HuH-7.5 (cell line): ENCODE data around the gene UBE2H.
A peak's percentile ranks its signal among the peaks of the same experiment; 100 is the strongest.

Experiments used
- DNase-seq: peaks from one replicate; pipeline ENCODE4 v3.0.0; 2011; ENCODE audit warnings: low spot score

UBE2H gene

GRCh38 chr7:129950191-129950932, 2.4 kb downstream of the UBE2H start:
- DNase-seq, result no peak

GRCh38 chr7:129949292-129950133, 3.2 kb downstream of the UBE2H start:
- DNase-seq, result no peak

- peak; percentile 89 for DNase-seq
Observed at GRCh38 chr7:129948877-129949291, 3.9 kb downstream of the UBE2H start.

- no peak for DNase-seq
Observed at GRCh38 chr7:129948338-129948737, 4.4 kb downstream of the UBE2H start.

GRCh38 chr7:129947701-129948100, 5.1 kb downstream of the UBE2H start:
- DNase-seq, result no peak

GRCh38 chr7:129947049-129947448, 5.7 kb downstream of the UBE2H start:
- DNase-seq, result no peak

GRCh38 chr7:129946282-129946681, 6.5 kb downstream of the UBE2H start:
- DNase-seq, result no peak

GRCh38 chr7:129943352-129943751, 9.4 kb downstream of the UBE2H start:
- DNase-seq, result no peak

GRCh38 chr7:129940329-129940728, 12.4 kb downstream of the UBE2H start:
- no peak for DNase-seq

GRCh38 chr7:129939881-129940280, 12.9 kb downstream of the UBE2H start:
- no peak for DNase-seq

- no peak for DNase-seq
Observed at GRCh38 chr7:129933627-129934026, 19.1 kb downstream of the UBE2H start.

GRCh38 chr7:129926618-129927017, 26.1 kb downstream of the UBE2H start:
- no peak for DNase-seq

- no peak for DNase-seq
Observed at GRCh38 chr7:129925416-129926002, 27.3 kb downstream of the UBE2H start.

GRCh38 chr7:129924602-129925001, 28.2 kb downstream of the UBE2H start:
- no peak for DNase-seq

GRCh38 chr7:129923709-129924108, 29.1 kb downstream of the UBE2H start:
- no peak for DNase-seq

GRCh38 chr7:129919492-129919891, 33.3 kb downstream of the UBE2H start:
- DNase-seq, result no peak

GRCh38 chr7:129918922-129919321, 33.8 kb downstream of the UBE2H start:
- no peak for DNase-seq

GRCh38 chr7:129917934-129918333, 34.8 kb downstream of the UBE2H start:
- no peak for DNase-seq

GRCh38 chr7:129914536-129915272, 38.1 kb downstream of the UBE2H start:
- no peak for DNase-seq

GRCh38 chr7:129913428-129913827, 39.3 kb downstream of the UBE2H start:
- DNase-seq, result no peak

- no peak for DNase-seq
Observed at GRCh38 chr7:129911790-129912189, 41.0 kb downstream of the UBE2H start.

GRCh38 chr7:129909669-129910068, 43.1 kb downstream of the UBE2H start:
- no peak for DNase-seq
